Activated T-helper 1 cell treated with anti-CD3 and anti-CD28 coated beads, Interleukin-12 subunit alpha, Interleukin-12 subunit beta, Interleukin-2, Interleukin-4 antibody, amounts not matched to agents 30 ng/mL and 10 ng/mL and 1 ng/mL, durations not matched to agents 14 hours and 24 hours and 36 hours (primary cell): Measurements from ENCODE around the gene EPS15. TPM values are rescaled to one million over a fixed set of nuclear protein-coding genes. Genes with fewer than 3 reads are reported as not detected.

Experiments used
- total RNA-seq: library from RNA; stranded (reverse); gene quantifications from 2 replicates; pipeline ENCODE4 v1.2.3, GENCODE V29; 2022

EPS15 gene
- total RNA-seq, 1 donor from 2014 or later = 55.5 TPM

Other genes with a start within 250 kb of the EPS15 start
- 0.12 TPM in 1 of 2 replicates, not detected in the other for gene TTC39A, start 188.7 kb downstream of the EPS15 start, total RNA-seq
- 48.1 and 48.8 TPM in 2 replicates for gene OSBPL9, start 97.8 kb upstream of the EPS15 start, total RNA-seq